ENCODE data around the gene TLE5. TPM values are rescaled to one million over a fixed set of nuclear protein-coding genes. Genes with fewer than 3 reads are reported as not detected.
A peak's percentile ranks its signal among the peaks of the same experiment; 100 is the strongest.

TLE5 gene
- total and polyA plus RNA-seq, 10 of the 15 experiments (the other 5 are each of a cell fraction or from before 2014, with no cell fraction given), result 2.5 to 373 (median 154) TPM

DNA sequence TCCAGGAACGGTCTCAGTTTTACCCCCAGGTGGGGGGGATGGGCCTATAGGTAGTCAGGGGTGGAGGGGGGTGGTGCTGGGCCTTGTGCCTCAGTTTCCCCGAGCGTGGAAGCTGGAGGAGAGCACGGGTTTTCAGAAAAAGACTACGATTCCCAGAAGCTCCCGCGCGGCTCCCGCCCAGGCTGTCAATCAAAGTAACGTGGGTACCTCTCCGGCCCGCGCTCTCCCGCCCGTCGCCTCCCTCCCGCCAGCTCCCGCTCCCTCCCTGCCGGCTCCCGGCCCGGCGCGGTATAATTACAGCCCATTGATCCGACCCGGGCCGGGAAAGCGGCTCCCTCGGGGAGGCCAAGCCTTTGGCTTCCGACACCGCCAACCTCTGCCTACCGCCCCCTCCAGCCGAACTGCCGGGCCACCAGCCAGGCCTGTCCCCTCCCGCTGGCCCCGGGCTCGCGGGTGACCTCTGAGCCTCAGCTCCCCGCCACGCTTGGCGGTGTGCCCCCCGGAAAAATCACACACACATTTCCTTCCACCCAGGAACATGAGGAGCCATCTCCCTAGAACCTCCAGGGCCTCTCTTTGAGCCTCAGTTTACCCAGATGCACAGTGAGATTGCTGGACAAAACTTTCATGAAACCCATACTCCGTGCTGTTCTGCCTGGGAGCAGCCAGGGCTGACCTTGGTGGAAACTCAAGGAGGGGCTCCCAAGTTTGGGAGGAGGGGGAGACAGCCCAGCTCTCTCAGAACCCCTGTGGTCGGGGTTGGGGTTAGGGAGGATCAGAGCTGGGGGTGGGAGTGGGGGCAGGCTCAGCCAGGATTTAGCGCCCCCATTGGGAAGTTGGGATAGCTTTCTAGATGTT, 25.9 kb downstream of the TLE5 start (continued):
- TF ChIP-seq, protein P1, sequence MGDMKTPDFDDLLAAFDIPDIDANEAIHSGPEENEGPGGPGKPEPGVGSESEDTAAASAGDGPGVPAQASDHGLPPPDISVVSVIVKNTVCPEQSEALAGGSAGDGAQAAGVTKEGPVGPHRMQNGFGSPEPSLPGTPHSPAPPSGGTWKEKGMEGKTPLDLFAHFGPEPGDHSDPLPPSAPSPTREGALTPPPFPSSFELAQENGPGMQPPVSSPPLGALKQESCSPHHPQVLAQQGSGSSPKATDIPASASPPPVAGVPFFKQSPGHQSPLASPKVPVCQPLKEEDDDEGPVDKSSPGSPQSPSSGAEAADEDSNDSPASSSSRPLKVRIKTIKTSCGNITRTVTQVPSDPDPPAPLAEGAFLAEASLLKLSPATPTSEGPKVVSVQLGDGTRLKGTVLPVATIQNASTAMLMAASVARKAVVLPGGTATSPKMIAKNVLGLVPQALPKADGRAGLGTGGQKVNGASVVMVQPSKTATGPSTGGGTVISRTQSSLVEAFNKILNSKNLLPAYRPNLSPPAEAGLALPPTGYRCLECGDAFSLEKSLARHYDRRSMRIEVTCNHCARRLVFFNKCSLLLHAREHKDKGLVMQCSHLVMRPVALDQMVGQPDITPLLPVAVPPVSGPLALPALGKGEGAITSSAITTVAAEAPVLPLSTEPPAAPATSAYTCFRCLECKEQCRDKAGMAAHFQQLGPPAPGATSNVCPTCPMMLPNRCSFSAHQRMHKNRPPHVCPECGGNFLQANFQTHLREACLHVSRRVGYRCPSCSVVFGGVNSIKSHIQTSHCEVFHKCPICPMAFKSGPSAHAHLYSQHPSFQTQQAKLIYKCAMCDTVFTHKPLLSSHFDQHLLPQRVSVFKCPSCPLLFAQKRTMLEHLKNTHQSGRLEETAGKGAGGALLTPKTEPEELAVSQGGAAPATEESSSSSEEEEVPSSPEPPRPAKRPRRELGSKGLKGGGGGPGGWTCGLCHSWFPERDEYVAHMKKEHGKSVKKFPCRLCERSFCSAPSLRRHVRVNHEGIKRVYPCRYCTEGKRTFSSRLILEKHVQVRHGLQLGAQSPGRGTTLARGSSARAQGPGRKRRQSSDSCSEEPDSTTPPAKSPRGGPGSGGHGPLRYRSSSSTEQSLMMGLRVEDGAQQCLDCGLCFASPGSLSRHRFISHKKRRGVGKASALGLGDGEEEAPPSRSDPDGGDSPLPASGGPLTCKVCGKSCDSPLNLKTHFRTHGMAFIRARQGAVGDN (IDR thresholded peaks at IDR 0.05), result 0 out of 2 replicates have a peak, but pooled peaks have one; percentile 4
- TF ChIP-seq, protein P2, sequence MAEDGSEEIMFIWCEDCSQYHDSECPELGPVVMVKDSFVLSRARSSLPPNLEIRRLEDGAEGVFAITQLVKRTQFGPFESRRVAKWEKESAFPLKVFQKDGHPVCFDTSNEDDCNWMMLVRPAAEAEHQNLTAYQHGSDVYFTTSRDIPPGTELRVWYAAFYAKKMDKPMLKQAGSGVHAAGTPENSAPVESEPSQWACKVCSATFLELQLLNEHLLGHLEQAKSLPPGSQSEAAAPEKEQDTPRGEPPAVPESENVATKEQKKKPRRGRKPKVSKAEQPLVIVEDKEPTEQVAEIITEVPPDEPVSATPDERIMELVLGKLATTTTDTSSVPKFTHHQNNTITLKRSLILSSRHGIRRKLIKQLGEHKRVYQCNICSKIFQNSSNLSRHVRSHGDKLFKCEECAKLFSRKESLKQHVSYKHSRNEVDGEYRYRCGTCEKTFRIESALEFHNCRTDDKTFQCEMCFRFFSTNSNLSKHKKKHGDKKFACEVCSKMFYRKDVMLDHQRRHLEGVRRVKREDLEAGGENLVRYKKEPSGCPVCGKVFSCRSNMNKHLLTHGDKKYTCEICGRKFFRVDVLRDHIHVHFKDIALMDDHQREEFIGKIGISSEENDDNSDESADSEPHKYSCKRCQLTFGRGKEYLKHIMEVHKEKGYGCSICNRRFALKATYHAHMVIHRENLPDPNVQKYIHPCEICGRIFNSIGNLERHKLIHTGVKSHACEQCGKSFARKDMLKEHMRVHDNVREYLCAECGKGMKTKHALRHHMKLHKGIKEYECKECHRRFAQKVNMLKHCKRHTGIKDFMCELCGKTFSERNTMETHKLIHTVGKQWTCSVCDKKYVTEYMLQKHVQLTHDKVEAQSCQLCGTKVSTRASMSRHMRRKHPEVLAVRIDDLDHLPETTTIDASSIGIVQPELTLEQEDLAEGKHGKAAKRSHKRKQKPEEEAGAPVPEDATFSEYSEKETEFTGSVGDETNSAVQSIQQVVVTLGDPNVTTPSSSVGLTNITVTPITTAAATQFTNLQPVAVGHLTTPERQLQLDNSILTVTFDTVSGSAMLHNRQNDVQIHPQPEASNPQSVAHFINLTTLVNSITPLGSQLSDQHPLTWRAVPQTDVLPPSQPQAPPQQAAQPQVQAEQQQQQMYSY (CRISPR knock-in tag; IDR thresholded peaks at IDR 0.05), result no peak
- TF ChIP-seq, protein P3, sequence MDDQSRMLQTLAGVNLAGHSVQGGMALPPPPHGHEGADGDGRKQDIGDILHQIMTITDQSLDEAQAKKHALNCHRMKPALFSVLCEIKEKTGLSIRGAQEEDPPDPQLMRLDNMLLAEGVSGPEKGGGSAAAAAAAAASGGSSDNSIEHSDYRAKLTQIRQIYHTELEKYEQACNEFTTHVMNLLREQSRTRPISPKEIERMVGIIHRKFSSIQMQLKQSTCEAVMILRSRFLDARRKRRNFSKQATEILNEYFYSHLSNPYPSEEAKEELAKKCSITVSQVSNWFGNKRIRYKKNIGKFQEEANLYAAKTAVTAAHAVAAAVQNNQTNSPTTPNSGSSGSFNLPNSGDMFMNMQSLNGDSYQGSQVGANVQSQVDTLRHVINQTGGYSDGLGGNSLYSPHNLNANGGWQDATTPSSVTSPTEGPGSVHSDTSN (IDR thresholded peaks at IDR 0.05; ENCODE audit: insufficient replicate concordance, low read depth, low read length), result peak; percentile 96
- TF ChIP-seq ZNF384 (IDR thresholded peaks at IDR 0.05; ENCODE audit: borderline replicate concordance, low read depth, low read length) (no peak), CREM (IDR thresholded peaks at IDR 0.05; ENCODE audit: low read depth) (0 out of 2 replicates have a peak, but pooled peaks have one; percentile 30), MYB (IDR thresholded peaks at IDR 0.05; ENCODE audit: borderline replicate concordance, low read depth, low read length) (no peak), NR2C2 (IDR thresholded peaks at IDR 0.05; ENCODE audit: borderline replicate concordance, control insufficient read depth, insufficient read length, low read depth) (no peak), RAD21 (IDR thresholded peaks at IDR 0.05; ENCODE audit: insufficient read depth, low read depth, low read length) (no peak)
- TF ChIP-seq, protein P4, sequence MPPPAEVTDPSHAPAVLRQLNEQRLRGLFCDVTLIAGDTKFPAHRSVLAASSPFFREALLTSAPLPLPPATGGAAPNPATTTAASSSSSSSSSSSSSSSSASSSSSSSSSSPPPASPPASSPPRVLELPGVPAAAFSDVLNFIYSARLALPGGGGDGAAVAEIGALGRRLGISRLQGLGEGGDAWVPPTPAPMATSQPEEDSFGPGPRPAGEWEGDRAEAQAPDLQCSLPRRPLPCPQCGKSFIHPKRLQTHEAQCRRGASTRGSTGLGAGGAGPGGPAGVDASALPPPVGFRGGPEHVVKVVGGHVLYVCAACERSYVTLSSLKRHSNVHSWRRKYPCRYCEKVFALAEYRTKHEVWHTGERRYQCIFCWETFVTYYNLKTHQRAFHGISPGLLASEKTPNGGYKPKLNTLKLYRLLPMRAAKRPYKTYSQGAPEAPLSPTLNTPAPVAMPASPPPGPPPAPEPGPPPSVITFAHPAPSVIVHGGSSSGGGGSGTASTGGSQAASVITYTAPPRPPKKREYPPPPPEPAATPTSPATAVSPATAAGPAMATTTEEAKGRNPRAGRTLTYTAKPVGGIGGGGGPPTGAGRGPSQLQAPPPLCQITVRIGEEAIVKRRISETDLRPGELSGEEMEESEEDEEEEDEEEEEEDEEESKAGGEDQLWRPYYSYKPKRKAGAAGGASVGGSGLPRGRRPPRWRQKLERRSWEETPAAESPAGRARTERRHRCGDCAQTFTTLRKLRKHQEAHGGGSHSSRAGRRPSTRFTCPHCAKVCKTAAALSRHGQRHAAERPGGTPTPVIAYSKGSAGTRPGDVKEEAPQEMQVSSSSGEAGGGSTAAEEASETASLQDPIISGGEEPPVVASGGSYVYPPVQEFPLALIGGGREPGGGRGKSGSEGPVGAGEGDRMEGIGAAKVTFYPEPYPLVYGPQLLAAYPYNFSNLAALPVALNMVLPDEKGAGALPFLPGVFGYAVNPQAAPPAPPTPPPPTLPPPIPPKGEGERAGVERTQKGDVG (CRISPR knock-in tag; IDR thresholded peaks at IDR 0.05), result no peak
- TF ChIP-seq, protein P5, sequence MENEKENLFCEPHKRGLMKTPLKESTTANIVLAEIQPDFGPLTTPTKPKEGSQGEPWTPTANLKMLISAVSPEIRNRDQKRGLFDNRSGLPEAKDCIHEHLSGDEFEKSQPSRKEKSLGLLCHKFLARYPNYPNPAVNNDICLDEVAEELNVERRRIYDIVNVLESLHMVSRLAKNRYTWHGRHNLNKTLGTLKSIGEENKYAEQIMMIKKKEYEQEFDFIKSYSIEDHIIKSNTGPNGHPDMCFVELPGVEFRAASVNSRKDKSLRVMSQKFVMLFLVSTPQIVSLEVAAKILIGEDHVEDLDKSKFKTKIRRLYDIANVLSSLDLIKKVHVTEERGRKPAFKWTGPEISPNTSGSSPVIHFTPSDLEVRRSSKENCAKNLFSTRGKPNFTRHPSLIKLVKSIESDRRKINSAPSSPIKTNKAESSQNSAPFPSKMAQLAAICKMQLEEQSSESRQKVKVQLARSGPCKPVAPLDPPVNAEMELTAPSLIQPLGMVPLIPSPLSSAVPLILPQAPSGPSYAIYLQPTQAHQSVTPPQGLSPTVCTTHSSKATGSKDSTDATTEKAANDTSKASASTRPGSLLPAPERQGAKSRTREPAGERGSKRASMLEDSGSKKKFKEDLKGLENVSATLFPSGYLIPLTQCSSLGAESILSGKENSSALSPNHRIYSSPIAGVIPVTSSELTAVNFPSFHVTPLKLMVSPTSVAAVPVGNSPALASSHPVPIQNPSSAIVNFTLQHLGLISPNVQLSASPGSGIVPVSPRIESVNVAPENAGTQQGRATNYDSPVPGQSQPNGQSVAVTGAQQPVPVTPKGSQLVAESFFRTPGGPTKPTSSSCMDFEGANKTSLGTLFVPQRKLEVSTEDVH (IDR thresholded peaks at IDR 0.05; ENCODE audit: low read depth, partially characterized antibody), result no peak

All from GM12878 (cell line).